Right lobe of liver (tissue), 4 donors: ENCODE measurements around the gene ASIC2.

ENCODE experiments used
- CTCF ChIP-seq, 4 donors: fragments of 200-600 bp in 3 of 4; fragments of 450-650 bp in 1 of 4; IDR thresholded peaks; one replicate each; pipeline versions ENCODE4 v1.5.1 to v1.8.0; 2016 to 2022; ENCODE audit warnings: antibody characterized with exemption in 4 of 4, mild to moderate bottlenecking in 2 of 4
- POLR2A ChIP-seq: fragments of 450-650 bp; IDR thresholded peaks from one replicate; pipeline ENCODE4 v1.6.1; 2017; ENCODE audit warnings: antibody characterized with exemption, mild to moderate bottlenecking
- donor health status: DM: no; HTN: no; CAD: no.
- donor health status: DM: no; HTN: no; CAD: no.
- donor health status: DM: no; HTN: yes; CAD: no.

- TF ChIP-seq CTCF (IDR thresholded peaks at IDR 0.05) (no peak), POLR2A (no peak)
These were observed 52.7 kb downstream of the ASIC2 start for GRCh38 chr17:33240362-33240761.
